GM12878 (cell line): ENCODE results near the gene DARS1. TPM values are rescaled to one million over a fixed set of nuclear protein-coding genes. Genes with fewer than 3 reads are reported as not detected.
A peak's percentile ranks its signal among the peaks of the same experiment; 100 is the strongest.

Experiments
- ATF7 ChIP-seq: fragments of 450-650 bp; IDR thresholded peaks from 2 replicates; pipeline ENCODE4 v1.6.1; 2016; ENCODE audit warnings: low read depth, mild to moderate bottlenecking
- BHLHE40 ChIP-seq, 2 experiments: fragments of 450-650 bp in 1 of 2; IDR thresholded peaks; 2 replicates each; pipeline ENCODE4 v1.6.1; 2011 to 2017; ENCODE audit warnings: low read depth in 2 of 2, borderline replicate concordance in 1 of 2, improper control_type of control experiment in 1 of 2, low read length in 1 of 2, mild to moderate bottlenecking in 1 of 2
- BRCA1 ChIP-seq: IDR thresholded peaks from 2 replicates; pipeline ENCODE4 v1.6.1; 2011; ENCODE audit warnings: low read depth, low read length, improper control_type of control experiment
- CHD2 ChIP-seq: IDR thresholded peaks from 2 replicates; pipeline ENCODE4 v1.6.1; 2011; ENCODE audit warnings: low read depth, low read length, improper control_type of control experiment, borderline replicate concordance
- EGR1 ChIP-seq, 2 experiments: IDR thresholded peaks; 1 replicate in 1 of 2; 2 replicates in 1 of 2; pipeline ENCODE4 v1.6.1; 2011 to 2012; ENCODE audit warnings: low read depth in 2 of 2, low read length in 2 of 2, borderline replicate concordance in 1 of 2, mild to moderate bottlenecking in 1 of 2, moderate library complexity in 1 of 2
- HDAC2 ChIP-seq: fragments of 200-600 bp; sonication (generic); IDR thresholded peaks from 2 replicates; pipeline ENCODE4 v1.6.1; 2017
- IKZF1 ChIP-seq: fragments of 450-650 bp; conservative IDR thresholded peaks from 2 replicates; pipeline ENCODE4 v1.6.1; 2017; ENCODE audit warnings: antibody characterized with exemption, mild to moderate bottlenecking
- IKZF2 ChIP-seq, 2 experiments: fragments of 450-650 bp; IDR thresholded peaks; 2 replicates each; pipeline ENCODE4 v1.6.1; 2017; ENCODE audit warnings: mild to moderate bottlenecking in 2 of 2, moderate library complexity in 2 of 2
- IRF4 ChIP-seq: IDR thresholded peaks from 2 replicates; pipeline ENCODE4 v1.6.1; 2011; ENCODE audit warnings: low read depth, low read length
- MEF2B ChIP-seq: fragments of 450-650 bp; IDR thresholded peaks from 2 replicates; pipeline ENCODE4 v1.6.1; 2018; ENCODE audit warnings: mild to moderate bottlenecking, moderate library complexity; ENCODE audit not compliant: partially characterized antibody, poor library complexity, severe bottlenecking
- MTA2 ChIP-seq: fragments of 450-650 bp; IDR thresholded peaks from 2 replicates; pipeline ENCODE4 v1.6.1; 2016; ENCODE audit warnings: low read depth, mild to moderate bottlenecking, moderate library complexity
- NFIC ChIP-seq: IDR thresholded peaks from 2 replicates; pipeline ENCODE4 v1.6.1; 2012; ENCODE audit warnings: low read depth, mild to moderate bottlenecking, inconsistent platforms, low read length, moderate library complexity
- NFXL1 ChIP-seq: fragments of 450-650 bp; IDR thresholded peaks from 2 replicates; pipeline ENCODE4 v1.6.1; 2017; ENCODE audit warnings: antibody characterized with exemption, mild to moderate bottlenecking, borderline replicate concordance
- NFYB ChIP-seq: IDR thresholded peaks from 2 replicates; pipeline ENCODE4 v1.6.1; 2011; ENCODE audit warnings: low read depth, mild to moderate bottlenecking, low read length, improper control_type of control experiment, moderate library complexity; ENCODE audit not compliant: insufficient read depth
- NR2F1 ChIP-seq: fragments of 450-650 bp; conservative IDR thresholded peaks from 2 replicates; pipeline ENCODE4 v1.6.1; 2017; ENCODE audit warnings: mild to moderate bottlenecking
- PAX5 ChIP-seq: IDR thresholded peaks from 2 replicates; pipeline ENCODE4 v1.6.1; 2011; ENCODE audit warnings: low read depth, low read length, borderline replicate concordance
- PAX8 ChIP-seq: fragments of 450-650 bp; IDR thresholded peaks from 2 replicates; pipeline ENCODE4 v1.6.1; 2017; ENCODE audit warnings: mild to moderate bottlenecking, moderate library complexity
- RAD51 ChIP-seq: fragments of 450-650 bp; IDR thresholded peaks from 2 replicates; pipeline ENCODE4 v1.6.1; 2016; ENCODE audit warnings: moderate library complexity, mild to moderate bottlenecking, inconsistent platforms
- RCOR1 ChIP-seq: conservative IDR thresholded peaks from 2 replicates; pipeline ENCODE4 v1.6.1; 2012; ENCODE audit warnings: low read depth, low read length, improper control_type of control experiment
- RELB ChIP-seq: fragments of 450-650 bp; IDR thresholded peaks from 2 replicates; pipeline ENCODE4 v1.6.1; 2017; ENCODE audit warnings: low read depth, mild to moderate bottlenecking, moderate library complexity
- SMAD1 ChIP-seq: fragments of 450-650 bp; IDR thresholded peaks from 2 replicates; pipeline ENCODE4 v1.6.1; 2018; ENCODE audit warnings: mild to moderate bottlenecking, low read depth; ENCODE audit not compliant: partially characterized antibody
- SPI1 ChIP-seq: IDR thresholded peaks from 2 replicates; pipeline ENCODE4 v1.6.1; 2011; ENCODE audit warnings: low read depth, mild to moderate bottlenecking, low read length, moderate library complexity, borderline replicate concordance; ENCODE audit not compliant: insufficient read depth
- STAT1 ChIP-seq: fragments of 450-650 bp; conservative IDR thresholded peaks from 2 replicates; pipeline ENCODE4 v1.6.1; 2014; ENCODE audit warnings: antibody characterized with exemption, mild to moderate bottlenecking
- SUZ12 ChIP-seq: fragments of 200-600 bp; sonication (generic); IDR thresholded peaks from one replicate; pipeline ENCODE4 v1.6.1; 2018; ENCODE audit warnings: antibody characterized with exemption, mild to moderate bottlenecking; ENCODE audit not compliant: unreplicated experiment
- ZBTB11 ChIP-seq: fragments of 450-650 bp; formaldehyde crosslinking; IDR thresholded peaks from 2 replicates; pipeline ENCODE4 v1.5.0; 2022; ENCODE audit warnings: mild to moderate bottlenecking, missing genetic modification characterization
- ZNF207 ChIP-seq: fragments of 450-650 bp; IDR thresholded peaks from 2 replicates; pipeline ENCODE4 v1.6.1; 2014; ENCODE audit warnings: antibody characterized with exemption, mild to moderate bottlenecking, borderline replicate concordance
- ZZZ3 ChIP-seq: IDR thresholded peaks from 2 replicates; pipeline ENCODE4 v1.6.1; 2011; ENCODE audit warnings: low read depth; ENCODE audit not compliant: control insufficient read depth, insufficient read length
- polyA plus RNA-seq, 11 experiments: library from polyadenylated mRNA; depleted of rRNA in 4 of 11; unstranded in 6 of 11; stranded (reverse) in 5 of 11; fragments of >200 nt; fragmentation: Nextera tagmentation in 4 of 11; fragmentation: Illumina TruSeq in 1 of 11; extraction: Ambion mirVana in 4 of 11; extraction: Trizol in 1 of 11; gene quantifications; 1 replicate in 1 of 11; 2 replicates in 10 of 11; pipeline versions ENCODE4 v1.2.1 to v1.2.3, GENCODE V29; 2011 to 2016; ENCODE audit warnings: inconsistent platforms in 2 of 11, missing spikeins in 2 of 11, low read depth in 1 of 11
- total RNA-seq, 4 experiments: library from RNA; depleted of rRNA in 3 of 4; stranded (reverse); fragments of >200 nt in 3 of 4; fragmentation: Illumina TruSeq in 1 of 4; extraction: Trizol in 1 of 4; gene quantifications; 2 replicates each; pipeline versions ENCODE4 v1.2.1 to v1.2.3, GENCODE V29; 2013 to 2021

DARS1 gene
- total and polyA plus RNA-seq, 10 of the 15 experiments (the other 5 are each of a cell fraction or from before 2014, with no cell fraction given) = 91.0 to 387 (median 137) TPM

GRCh38 chr2:135931776-135932443 is 53.5 kb downstream of the DARS1 start (continued):
- TF ChIP-seq ZZZ3 (no peak), RCOR1 (no peak), ZNF207 (no peak), NFIC (peak; percentile 82), NR2F1 (no peak), ZBTB11 (CRISPR knock-in tag) (no peak), RAD51 (peak; percentile 12; the same call in 1 of the 2 replicates), SMAD1 (no peak), SUZ12 (no peak), IRF4 (no peak), RELB (peak; percentile 42; the same call in 1 of the 2 replicates), IKZF1 (0 out of 2 replicates have a peak, but pooled peaks have one; percentile 19), PAX5 (0 out of 2 replicates have a peak, but pooled peaks have one; percentile 49), IKZF2 (IDR thresholded peaks at IDR 0.05) (peak; percentile 66 to 78; a peak in 3 of 4 replicates), BHLHE40 (IDR thresholded peaks at IDR 0.05; ENCODE audit: borderline replicate concordance in 1 of 2, low read depth in 2 of 2, low read length in 1 of 2) (peak; percentile 6 to 42; a peak in 1 of 4 replicates), BRCA1 (no peak), NFXL1 (no peak), SPI1 (no peak), MEF2B (peak; percentile 93), PAX8 (0 out of 2 replicates have a peak, but pooled peaks have one; percentile 21), ATF7 (peak; percentile 82), NFYB (peak; percentile 69; the same call in 1 of the 2 replicates), MTA2 (peak; percentile 86; the same call in 1 of the 2 replicates), CHD2 (no peak), EGR1 (IDR thresholded peaks at IDR 0.05; ENCODE audit: borderline replicate concordance in 1 of 2, low read depth in 2 of 2, low read length in 2 of 2) (no peak), STAT1 (no peak), HDAC2 (no peak)
